GM10248 (cell line): ENCODE results near the gene SELP.

Experiments used
- CTCF ChIA-PET: fragments of 300-600 bp; sonication (Branson Sonifier 250); formaldehyde crosslinking; extraction: SDS; loops from one replicate; lab custom pipeline; 2021; ENCODE audit warnings: antibody characterized with exemption; lab: Yijun Ruan, JAX
- POLR2A ChIA-PET: fragments of 350-650 bp; sonication (Branson Sonifier 250); formaldehyde crosslinking; extraction: SDS; loops from one replicate; lab custom pipeline; 2020; ENCODE audit warnings: antibody characterized with exemption; lab: Yijun Ruan, JAX
- DNase-seq: peaks from one replicate; pipeline ENCODE4 v3.0.0; 2012; ENCODE audit errors: extremely low spot score
- CTCF ChIP-seq: IDR thresholded peaks from 2 replicates; pipeline ENCODE4 v1.5.1; 2012; ENCODE audit warnings: mild to moderate bottlenecking, low read depth; ENCODE audit errors: extremely low read depth, missing control alignments, control extremely low read depth

The SELP gene

GRCh38 chr1:169653873-169654272 is 23.9 kb upstream of the SELP start:
- CTCF ChIA-PET: no interaction called here

GRCh38 chr1:169651035-169651434 is 21.1 kb upstream of the SELP start:
- no peak for DNase-seq
- POLR2A ChIA-PET: no interaction called here
- CTCF ChIA-PET: interaction anchor here (1.1 kb wide), 1 partner anchor 11 kb away, joined by 3 read pairs; no protein-coding TSS in a partner anchor
- TF ChIP-seq CTCF: no peak

More at GRCh38 chr1:169653873-169654272, 23.9 kb upstream of the SELP start:
- POLR2A ChIA-PET: no interaction called here
- DNase-seq: no peak
- no peak for TF ChIP-seq CTCF

- CTCF ChIA-PET: interaction anchor here (1.0 to 1.1 kb wide), 2 partner anchors 11 to 49 kb away, joined by 3 to 4 read pairs; no protein-coding TSS in a partner anchor
- DNase-seq: no peak
- POLR2A ChIA-PET: no interaction called here
- no peak for TF ChIP-seq CTCF
Observed at GRCh38 chr1:169650551-169650950, 20.6 kb upstream of the SELP start.

GRCh38 chr1:169648709-169649108 is 18.8 kb upstream of the SELP start:
- ChIA-PET CTCF (no interaction called here), POLR2A (no interaction called here)
- DNase-seq: no peak
- TF ChIP-seq CTCF: no peak

GRCh38 chr1:169648187-169648586 is 18.3 kb upstream of the SELP start:
- ChIA-PET POLR2A (no interaction called here), CTCF (no interaction called here)
- TF ChIP-seq CTCF: no peak
- no peak for DNase-seq

GRCh38 chr1:169647512-169647911 is 17.6 kb upstream of the SELP start:
- no peak for TF ChIP-seq CTCF
- POLR2A ChIA-PET: no interaction called here
- DNase-seq: no peak
- CTCF ChIA-PET: no interaction called here

- POLR2A ChIA-PET: no interaction called here
- DNase-seq: no peak
- CTCF ChIA-PET: interaction anchor here (1.3 kb wide), 1 partner anchor 9 kb away, joined by 3 read pairs; no protein-coding TSS in a partner anchor
- no peak for TF ChIP-seq CTCF
Observed at GRCh38 chr1:169644297-169644696, 14.4 kb upstream of the SELP start.
